Measurements from ENCODE around the gene LRIT3.

DNA sequence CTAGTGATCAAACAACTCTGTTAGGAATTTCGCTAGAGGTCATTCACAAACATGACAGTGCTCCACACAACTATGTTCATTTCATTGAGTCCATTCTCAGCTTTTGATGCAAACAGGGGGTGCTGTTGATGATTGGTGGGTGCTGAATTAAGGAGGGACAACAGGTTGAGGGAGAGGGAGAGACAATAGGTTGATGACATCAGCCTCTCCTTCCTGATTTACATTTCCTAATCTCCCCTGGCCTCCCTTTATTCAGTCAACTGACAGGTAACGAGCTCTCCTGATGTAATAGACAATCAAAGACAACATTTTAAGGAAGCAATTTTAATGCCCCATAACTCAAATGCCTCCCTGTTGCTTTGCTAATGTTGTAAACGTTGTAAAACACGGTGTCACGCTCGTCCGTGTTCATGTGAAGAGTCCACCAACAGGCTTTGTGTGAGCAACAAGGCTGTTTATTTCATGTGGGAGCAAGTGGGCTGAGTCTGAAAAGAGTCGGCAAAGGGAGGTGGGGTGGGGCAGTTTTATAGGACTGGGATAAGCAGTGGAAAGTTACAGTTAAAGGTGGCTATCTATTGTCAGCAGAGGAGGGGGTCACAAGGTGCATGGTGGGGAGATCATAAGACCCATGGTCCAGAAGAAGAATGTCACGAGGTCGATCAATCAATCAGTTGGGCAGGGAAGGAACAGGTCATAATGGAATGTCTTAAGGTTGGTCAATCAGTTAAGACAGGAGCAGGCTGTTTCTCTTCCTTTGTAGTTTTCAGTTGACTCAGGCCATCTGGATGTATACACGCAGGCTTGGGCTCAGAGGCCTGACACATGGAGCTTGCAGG lies 37.1 kb upstream of the LRIT3 start:
- TF ChIP-seq YY1 (IDR thresholded peaks at IDR 0.05; ENCODE audit: insufficient read depth, insufficient read length), result no peak
- no peak for TF ChIP-seq ZNF274 (IDR thresholded peaks at IDR 0.05; ENCODE audit: low read depth, low read length)
- no peak for TF ChIP-seq SUZ12 (IDR thresholded peaks at IDR 0.05; ENCODE audit: extremely low read depth, insufficient read depth, insufficient read length)
